Body of pancreas (tissue), 4 donors: ENCODE data around the gene C1QTNF3. TPM values are rescaled to one million over a fixed set of nuclear protein-coding genes. Genes with fewer than 3 reads are reported as not detected.

Experiments used
- ATAC-seq: fragments of 150-250 bp; one replicate; pipeline ENCODE4 v1.9.1; 2016
- DNase-seq, 4 donors: peaks; one replicate each; pipeline ENCODE4 v3.0.0-alpha.2; 2019
- H3K27ac ChIP-seq, 4 donors: fragments of 200-600 bp; sonication (generic); 1 replicate in 3 of 4; 2 replicates in 1 of 4; pipeline versions ENCODE4 v1.5.1 to v1.6.1; 2016 to 2019; ENCODE audit warnings: mild to moderate bottlenecking in 1 of 4, mixed read lengths in 1 of 4, moderate library complexity in 1 of 4
- H3K27me3 ChIP-seq, 2 donors: fragments of 200-600 bp; sonication (generic); one replicate each; pipeline ENCODE4 v1.6.0; 2016; ENCODE audit warnings: mild to moderate bottlenecking in 1 of 2
- H3K36me3 ChIP-seq, 2 donors: fragments of 200-600 bp; sonication (generic); replicated peaks in 1 of 2; 2 replicates each; pipeline ENCODE4 v1.5.1; 2016; ENCODE audit warnings: low read depth in 2 of 2; ENCODE audit not compliant: insufficient read depth in 1 of 2
- H3K4me1 ChIP-seq: fragments of 200-600 bp; sonication (generic); one replicate; pipeline ENCODE4 v1.6.0; 2016
- H3K4me3 ChIP-seq, 2 donors: fragments of 200-600 bp; sonication (generic); 1 replicate in 1 of 2; 2 replicates in 1 of 2; pipeline ENCODE4 v1.5.1; 2016 to 2019
- H3K9me3 ChIP-seq, 3 donors: fragments of 200-600 bp; sonication (generic); 1 replicate in 2 of 3; 2 replicates in 1 of 3; pipeline ENCODE4 v1.5.1; 2016
- POLR2A ChIP-seq, 3 donors: fragments of 450-650 bp; IDR thresholded peaks; one replicate each; pipeline ENCODE4 v1.6.1; 2016; ENCODE audit warnings: antibody characterized with exemption in 3 of 3, mild to moderate bottlenecking in 2 of 3
- WGBS, 2 donors: methylation state at CpG; one replicate each; pipeline ENCODE4 v1.1.5; 2017; 5-methylcytosine and 5-hydroxymethylcytosine counted together
- intact Hi-C: fragments of 100-400 bp; cut with DNase I; formaldehyde crosslinking; loops from one replicate; pipeline ENCODE4 v1.15.1; 2023
- total RNA-seq, 2 donors: library from RNA; depleted of rRNA; stranded (reverse); fragments of >200 nt; gene quantifications; one replicate each; pipeline ENCODE4 v1.1.0, GENCODE V29; 2016
- TF ChIP-seq, protein P1 (sequence below), 7 experiments: fragments of 450-650 bp in 4 of 7; fragments of 200-600 bp in 3 of 7; sonication (generic) in 3 of 7; IDR thresholded peaks; one replicate each; pipeline ENCODE4 v1.5.1; 2016 to 2019; ENCODE audit warnings: antibody characterized with exemption in 7 of 7

Gene C1QTNF3
- total RNA-seq, 2 donors from 2014 or later: 0.99 to 8.3 TPM

- Histone ChIP-seq H3K4me3 (no peak overlapping the region), H3K36me3 (no peaks in the 10 kb centered on the region), H3K9me3 (no peaks in the 10 kb centered on the region), H3K27ac (peak overlapping the region; percentile 70 to 85 (median 84)), H3K4me1 (peaks cover 22% of the 10 kb centered on the region), H3K27me3 (no peaks in the 10 kb centered on the region)
- WGBS, 2 donors: 38 to 49% methylated on average over 10 of the region's 10 CpGs
- intact Hi-C loops: no loop called here
- peak; percentile 94 for ATAC-seq
- peak in 2 of 3 donors; percentile 29 to 50 for TF ChIP-seq POLR2A (IDR thresholded peaks at IDR 0.05)
- TF ChIP-seq, protein P1, sequence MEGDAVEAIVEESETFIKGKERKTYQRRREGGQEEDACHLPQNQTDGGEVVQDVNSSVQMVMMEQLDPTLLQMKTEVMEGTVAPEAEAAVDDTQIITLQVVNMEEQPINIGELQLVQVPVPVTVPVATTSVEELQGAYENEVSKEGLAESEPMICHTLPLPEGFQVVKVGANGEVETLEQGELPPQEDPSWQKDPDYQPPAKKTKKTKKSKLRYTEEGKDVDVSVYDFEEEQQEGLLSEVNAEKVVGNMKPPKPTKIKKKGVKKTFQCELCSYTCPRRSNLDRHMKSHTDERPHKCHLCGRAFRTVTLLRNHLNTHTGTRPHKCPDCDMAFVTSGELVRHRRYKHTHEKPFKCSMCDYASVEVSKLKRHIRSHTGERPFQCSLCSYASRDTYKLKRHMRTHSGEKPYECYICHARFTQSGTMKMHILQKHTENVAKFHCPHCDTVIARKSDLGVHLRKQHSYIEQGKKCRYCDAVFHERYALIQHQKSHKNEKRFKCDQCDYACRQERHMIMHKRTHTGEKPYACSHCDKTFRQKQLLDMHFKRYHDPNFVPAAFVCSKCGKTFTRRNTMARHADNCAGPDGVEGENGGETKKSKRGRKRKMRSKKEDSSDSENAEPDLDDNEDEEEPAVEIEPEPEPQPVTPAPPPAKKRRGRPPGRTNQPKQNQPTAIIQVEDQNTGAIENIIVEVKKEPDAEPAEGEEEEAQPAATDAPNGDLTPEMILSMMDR (IDR thresholded peaks at IDR 0.05): peak in 1 of 7 experiments; percentile 4
- DNase-seq: peak; percentile 83 to 93 (median 90)
Measured at GRCh38 chr5:34001241-34001841, 41.7 kb downstream of the C1QTNF3 start.

GRCh38 chr5:33999978-34000377, 43.0 kb downstream of the C1QTNF3 start:
- intact Hi-C loops: no loop called here
- H3K27ac ChIP-seq: no peak overlapping the region
- no peak overlapping the region for H3K4me3 ChIP-seq

DNA sequence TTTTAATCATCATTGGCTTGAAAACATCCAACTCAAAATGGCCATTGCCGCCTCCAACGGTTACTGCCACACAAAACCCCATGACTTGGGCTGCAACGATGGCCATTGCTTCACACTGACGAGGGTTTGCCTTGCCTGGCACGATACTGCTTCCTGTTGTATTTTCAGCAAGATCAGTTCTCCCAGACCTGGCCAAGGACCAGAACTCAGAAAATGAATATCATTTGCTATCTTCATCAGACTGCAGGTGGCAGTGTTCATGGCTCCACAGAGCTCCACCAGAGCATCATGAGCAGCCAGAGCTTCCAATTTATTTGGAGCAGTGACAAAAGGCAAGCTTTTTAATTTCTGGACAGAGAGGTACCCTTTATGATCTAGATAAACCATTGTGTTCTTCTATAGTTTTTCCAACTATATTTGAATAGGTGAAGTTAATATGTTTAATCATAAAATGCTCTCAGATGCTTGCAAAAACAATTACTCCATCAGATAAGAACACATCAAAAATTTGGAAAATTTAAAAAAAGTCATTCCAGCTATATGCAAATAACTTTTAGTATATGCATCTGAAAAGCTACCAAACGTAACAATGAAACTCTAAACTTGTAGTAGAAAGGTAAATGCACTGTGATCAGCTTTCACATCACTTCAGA, 45.6 kb downstream of the C1QTNF3 start:
- Histone ChIP-seq H3K27ac (peak overlapping the region in 3 of 4 donors; percentile 31 to 60 (median 39)), H3K9me3 (no peaks in the 10 kb centered on the region), H3K4me3 (no peak overlapping the region), H3K4me1 (peaks cover 16% of the 10 kb centered on the region), H3K27me3 (no peaks in the 10 kb centered on the region), H3K36me3 (peaks cover 0 to 2% of the 10 kb centered on the region in 2 donors)
- intact Hi-C loops: no loop called here
- TF ChIP-seq, protein P1 (IDR thresholded peaks at IDR 0.05): peak; percentile 14 to 79 (median 71)
- no peak for TF ChIP-seq POLR2A (IDR thresholded peaks at IDR 0.05)
- ATAC-seq: peak; percentile 78
- WGBS, 2 donors: 31 to 32% methylated on average over 6 of the region's 6 CpGs
- DNase-seq: peak; percentile 77 to 89 (median 82)

More at GRCh38 chr5:33999978-34000377, 43.0 kb downstream of the C1QTNF3 start:
- no peak for ATAC-seq
- H3K9me3 ChIP-seq: no peaks in the 10 kb centered on the region
- 94 to 98% methylated on average over 4 of the region's 4 CpGs for WGBS, 2 donors
- no peaks in the 10 kb centered on the region for H3K27me3 ChIP-seq
- peaks cover 16% of the 10 kb centered on the region for H3K4me1 ChIP-seq
- TF ChIP-seq POLR2A (IDR thresholded peaks at IDR 0.05): no peak
- TF ChIP-seq, protein P1 (IDR thresholded peaks at IDR 0.05): no peak
- H3K36me3 ChIP-seq: no peaks in the 10 kb centered on the region
- no peak for DNase-seq

DNA sequence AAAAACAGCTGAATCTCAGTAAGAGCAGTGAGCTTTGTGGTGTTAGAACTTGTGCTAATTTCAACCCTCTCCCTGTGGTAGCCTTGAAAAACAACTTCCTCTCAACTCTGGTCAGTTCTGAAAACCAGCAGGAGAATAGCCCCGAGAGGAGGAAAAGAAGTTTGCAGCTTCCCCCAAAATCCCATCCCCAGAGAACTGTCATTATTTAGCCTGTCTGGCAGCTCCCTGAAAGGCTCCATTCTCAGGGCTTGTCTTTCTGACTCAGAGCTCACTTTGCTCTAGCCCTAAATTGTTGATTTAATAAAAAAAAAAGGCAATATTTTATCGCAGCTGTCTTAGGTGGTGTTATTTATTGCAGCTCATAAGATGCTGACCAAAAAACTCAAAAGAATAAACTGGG, 47.1 kb downstream of the C1QTNF3 start:
- DNase-seq (no peak), ATAC-seq (no peak)
- no peak overlapping the region for H3K27ac ChIP-seq
- no peaks in the 10 kb centered on the region for H3K9me3 ChIP-seq
- H3K4me1 ChIP-seq: peaks cover 12% of the 10 kb centered on the region
- H3K27me3 ChIP-seq: no peaks in the 10 kb centered on the region
- intact Hi-C loops: no loop called here
- no peak for TF ChIP-seq POLR2A (IDR thresholded peaks at IDR 0.05)
- TF ChIP-seq, protein P1 (IDR thresholded peaks at IDR 0.05): no peak
- 38 to 39% methylated on average over 2 of the region's 2 CpGs for WGBS, 2 donors
- peaks cover 0 to 2% of the 10 kb centered on the region in 2 donors for H3K36me3 ChIP-seq
- H3K4me3 ChIP-seq: no peak overlapping the region
